HL-60 (cell line): ENCODE data around the gene SLC22A7.

Experiments
- DNase-seq, 2 experiments: peaks; one replicate each; pipeline ENCODE4 v3.0.0-alpha.2; 2010 to 2020; ENCODE audit warnings: low read depth in 1 of 2, low spot score in 1 of 2
- H3K27ac ChIP-seq: fragments of 250-450 bp; sonication (Bioruptor Pico); replicated peaks from 2 replicates; pipeline ENCODE4 v1.5.1; 2020; ENCODE audit warnings: mild to moderate bottlenecking, moderate library complexity
- H3K27me3 ChIP-seq: fragments of 250-450 bp; sonication (Bioruptor Pico); 2 replicates; pipeline ENCODE4 v1.5.1; 2021; ENCODE audit warnings: mild to moderate bottlenecking, moderate library complexity; ENCODE audit not compliant: insufficient read depth, poor library complexity, severe bottlenecking
- H3K4me3 ChIP-seq: replicated peaks from 2 replicates; pipeline ENCODE4 v1.5.1; 2011; ENCODE audit warnings: mild to moderate bottlenecking, control low read depth, low read length; ENCODE audit not compliant: insufficient read depth
- CTCF ChIP-seq: IDR thresholded peaks from one replicate; pipeline ENCODE4 v1.5.1; 2011; ENCODE audit warnings: low read length, control low read depth, inconsistent platforms; ENCODE audit not compliant: insufficient read depth
- GABPA ChIP-seq: IDR thresholded peaks from 2 replicates; pipeline ENCODE4 v1.6.1; 2012; ENCODE audit warnings: low read depth
- POLR2AphosphoS5 ChIP-seq: IDR thresholded peaks from 2 replicates; pipeline ENCODE4 v1.6.1; 2012; ENCODE audit warnings: low read depth
- REST ChIP-seq: IDR thresholded peaks from 2 replicates; pipeline ENCODE4 v1.6.1; 2012; ENCODE audit warnings: low read depth; ENCODE audit not compliant: insufficient replicate concordance
- SPI1 ChIP-seq: IDR thresholded peaks from 2 replicates; pipeline ENCODE4 v1.6.1; 2012; ENCODE audit warnings: low read depth, mild to moderate bottlenecking, borderline replicate concordance

The SLC22A7 gene

GRCh38 chr6:43310624-43311023, 12.6 kb downstream of the SLC22A7 start:
- H3K4me3 ChIP-seq = no peak overlapping the region
- TF ChIP-seq SPI1 = peak; percentile 96
- TF ChIP-seq POLR2AphosphoS5 = no peak
- peak; percentile 39 to 70 for DNase-seq
- peak overlapping the region; percentile 69 for H3K27ac ChIP-seq
- no peaks in the 10 kb centered on the region for H3K27me3 ChIP-seq

- no peak overlapping the region for H3K4me3 ChIP-seq
- TF ChIP-seq SPI1 = no peak
- no peak for TF ChIP-seq REST
- no peak for TF ChIP-seq POLR2AphosphoS5
- TF ChIP-seq CTCF = no peak
- TF ChIP-seq GABPA = no peak
Observed at GRCh38 chr6:43311666-43312065, 13.6 kb downstream of the SLC22A7 start.

GRCh38 chr6:43313813-43314212, 15.8 kb downstream of the SLC22A7 start:
- Histone ChIP-seq H3K27ac (peak overlapping the region; percentile 69), H3K27me3 (no peaks in the 10 kb centered on the region), H3K4me3 (no peak overlapping the region)
- TF ChIP-seq CTCF (no peak), POLR2AphosphoS5 (no peak), GABPA (no peak), REST (no peak), SPI1 (no peak)
- no peak for DNase-seq

More at GRCh38 chr6:43311666-43312065, 13.6 kb downstream of the SLC22A7 start:
- no peaks in the 10 kb centered on the region for H3K27me3 ChIP-seq
- peak; percentile 41 to 76 for DNase-seq
- peak overlapping the region; percentile 69 for H3K27ac ChIP-seq

- Histone ChIP-seq H3K4me3 (no peak overlapping the region), H3K27me3 (no peaks in the 10 kb centered on the region), H3K27ac (no peak overlapping the region)
- no peak for DNase-seq
- TF ChIP-seq POLR2AphosphoS5 = no peak
- TF ChIP-seq GABPA = no peak
- no peak for TF ChIP-seq SPI1
- TF ChIP-seq CTCF = no peak
- no peak for TF ChIP-seq REST
Observed at GRCh38 chr6:43318011-43318410, 20.0 kb downstream of the SLC22A7 start.
